Ramos (cell line): ENCODE measurements around the gene IDH3A.
"Not testable (repeated sequence)": the region's sequence is repeated elsewhere in the genome, so short reads cannot be mapped to it uniquely, and the experiment has no call there.

ENCODE experiments used
- in situ Hi-C: fragments of 300-500 bp; cut with MboI; formaldehyde crosslinking; loops from one replicate; pipeline ENCODE4 v1.14.3; 2022; ENCODE audit warnings: low sequenced_read_pairs; ENCODE audit not compliant: unreplicated experiment

Gene IDH3A

GRCh38 chr15:78125267-78125666 is 23.9 kb upstream of the IDH3A start:
- in situ Hi-C loops = no loop called here

GRCh38 chr15:78127882-78128281 is 21.3 kb upstream of the IDH3A start:
- in situ Hi-C loops = no loop called here

- in situ Hi-C loops = no loop called here
These were observed 19.9 kb upstream of the IDH3A start for GRCh38 chr15:78129077-78129750.

- in situ Hi-C loops = no loop called here
These were observed 19.3 kb upstream of the IDH3A start for GRCh38 chr15:78129751-78130287.

GRCh38 chr15:78130466-78131294 is 18.5 kb upstream of the IDH3A start:
- in situ Hi-C loops = no loop called here

GRCh38 chr15:78131295-78132061 is 17.7 kb upstream of the IDH3A start, which contains the start of gene CIB2:
TSS of gene CIB2 (minus strand) at chr15:78131445. CDS start at chr15:78131215, 230 bp downstream.
- in situ Hi-C loops = no loop called here

GRCh38 chr15:78133801-78134200 is 15.4 kb upstream of the IDH3A start:
- in situ Hi-C loops = no loop called here

- in situ Hi-C loops = no loop called here
These were observed 9.6 kb upstream of the IDH3A start for GRCh38 chr15:78139578-78139977.

- in situ Hi-C loops = no loop called here
These were observed 8.9 kb upstream of the IDH3A start for GRCh38 chr15:78140292-78140691.

- in situ Hi-C loops = no loop called here
These were observed 6.8 kb upstream of the IDH3A start for GRCh38 chr15:78142332-78142731.

GRCh38 chr15:78146425-78147154 is 2.6 kb upstream of the IDH3A start:
- in situ Hi-C loops = no loop called here

GRCh38 chr15:78147566-78147965 is 1.6 kb upstream of the IDH3A start:
- in situ Hi-C loops = no loop called here

GRCh38 chr15:78148392-78149067 is 632 bp upstream of the IDH3A start:
- in situ Hi-C loops = no loop called here

- in situ Hi-C loops = no loop called here
These were observed 916 bp downstream of the IDH3A start for GRCh38 chr15:78149805-78150751.

GRCh38 chr15:78151075-78151474 is 1.9 kb downstream of the IDH3A start:
- in situ Hi-C loops = not testable (repeated sequence)

GRCh38 chr15:78154955-78155354 is 5.8 kb downstream of the IDH3A start:
- in situ Hi-C loops = no loop called here

GRCh38 chr15:78155355-78155939 is 6.3 kb downstream of the IDH3A start:
- in situ Hi-C loops = no loop called here

- in situ Hi-C loops = no loop called here
These were observed 7.5 kb downstream of the IDH3A start for GRCh38 chr15:78156653-78157052.
